ENCODE data around the gene ATXN2.

ATXN2 gene

GRCh38 chr12:111417290-111417689 lies 181.8 kb downstream of the ATXN2 start:
- Histone ChIP-seq H3K4me3 (ENCODE audit: low read depth, low read length) (no peak overlapping the region), H2AFZ (no peak overlapping the region), H3K27ac (no peak overlapping the region), H3K36me3 (ENCODE audit: control insufficient read depth, insufficient read depth, low read length) (no peaks in the 10 kb centered on the region), H3K27me3 (ENCODE audit: control insufficient read depth, insufficient read depth, low read length) (no peaks in the 10 kb centered on the region), H3K9ac (no peak overlapping the region), H3K79me2 (peaks cover 6% of the 10 kb centered on the region), H3K9me3 (ENCODE audit: control insufficient read depth, low read length) (no peaks in the 10 kb centered on the region), H3K4me1 (peaks cover 2% of the 10 kb centered on the region), H3K4me2 (ENCODE audit: low read length) (no peak overlapping the region)
- TF ChIP-seq CTCF (IDR thresholded peaks at IDR 0.05) = no peak

- H3K9ac ChIP-seq = no peak overlapping the region
- H3K79me2 ChIP-seq = peaks cover 6% of the 10 kb centered on the region
- H2AFZ ChIP-seq = no peak overlapping the region
- no peaks in the 10 kb centered on the region for H3K27me3 ChIP-seq (ENCODE audit: control insufficient read depth, insufficient read depth, low read length)
- H3K4me1 ChIP-seq = peaks cover 2% of the 10 kb centered on the region
- TF ChIP-seq CTCF (IDR thresholded peaks at IDR 0.05) = no peak
- H3K4me3 ChIP-seq (ENCODE audit: low read depth, low read length) = no peak overlapping the region
- H3K4me2 ChIP-seq (ENCODE audit: low read length) = no peak overlapping the region
- H3K9me3 ChIP-seq (ENCODE audit: control insufficient read depth, low read length) = no peaks in the 10 kb centered on the region
- no peak overlapping the region for H3K27ac ChIP-seq
- H3K36me3 ChIP-seq (ENCODE audit: control insufficient read depth, insufficient read depth, low read length) = no peaks in the 10 kb centered on the region
These were observed 184.3 kb downstream of the ATXN2 start for GRCh38 chr12:111414711-111415252.

- Histone ChIP-seq H3K4me1 (peaks cover 2% of the 10 kb centered on the region), H3K27ac (no peak overlapping the region)
- no peak for TF ChIP-seq CTCF (IDR thresholded peaks at IDR 0.05)
These were observed 185.6 kb downstream of the ATXN2 start for GRCh38 chr12:111413442-111414086.

GRCh38 chr12:111412830-111413441 lies 186.2 kb downstream of the ATXN2 start:
- Histone ChIP-seq H3K36me3 (ENCODE audit: control insufficient read depth, insufficient read depth, low read length) (no peaks in the 10 kb centered on the region), H3K27ac (peak overlapping the region; percentile 8), H3K27me3 (ENCODE audit: control insufficient read depth, insufficient read depth, low read length) (no peaks in the 10 kb centered on the region), H2AFZ (no peak overlapping the region), H3K9me3 (ENCODE audit: control insufficient read depth, low read length) (no peaks in the 10 kb centered on the region), H3K79me2 (peaks cover 6% of the 10 kb centered on the region), H3K4me2 (ENCODE audit: low read length) (no peak overlapping the region), H3K4me3 (ENCODE audit: low read depth, low read length) (no peak overlapping the region), H3K9ac (no peak overlapping the region), H3K4me1 (peaks cover 4% of the 10 kb centered on the region)
- TF ChIP-seq CTCF (IDR thresholded peaks at IDR 0.05) = no peak

More at GRCh38 chr12:111413442-111414086, 185.6 kb downstream of the ATXN2 start:
- H3K4me2 ChIP-seq (ENCODE audit: low read length) = no peak overlapping the region
- no peaks in the 10 kb centered on the region for H3K9me3 ChIP-seq (ENCODE audit: control insufficient read depth, low read length)
- peaks cover 6% of the 10 kb centered on the region for H3K79me2 ChIP-seq
- H3K4me3 ChIP-seq (ENCODE audit: low read depth, low read length) = no peak overlapping the region
- H3K27me3 ChIP-seq (ENCODE audit: control insufficient read depth, insufficient read depth, low read length) = no peaks in the 10 kb centered on the region
- H3K36me3 ChIP-seq (ENCODE audit: control insufficient read depth, insufficient read depth, low read length) = no peaks in the 10 kb centered on the region
- H2AFZ ChIP-seq = no peak overlapping the region
- no peak overlapping the region for H3K9ac ChIP-seq
